Neural progenitor cell (in vitro differentiated cells): ENCODE results near the gene CACNA1D. TPM values are rescaled to one million over a fixed set of nuclear protein-coding genes. Genes with fewer than 3 reads are reported as not detected.
"Not testable (repeated sequence)": the region's sequence is repeated elsewhere in the genome, so short reads cannot be mapped to it uniquely, and the experiment has no call there.

Source experiments
- DNase-seq: peaks from one replicate; pipeline ENCODE4 v3.0.0-alpha.2; 2016; ENCODE audit warnings: low spot score
- H2AFZ ChIP-seq: fragments of 200-600 bp; sonication (generic); replicated peaks from 2 replicates; pipeline ENCODE4 v1.6.1; 2016; ENCODE audit warnings: antibody characterized with exemption
- H3F3A ChIP-seq: fragments of 200-600 bp; sonication (generic); 2 replicates; pipeline ENCODE4 v1.6.1; 2016; ENCODE audit warnings: antibody characterized with exemption, low read depth
- H3K27ac ChIP-seq: fragments of 200-600 bp; sonication (generic); 2 replicates; pipeline ENCODE4 v1.5.1; 2016; ENCODE audit warnings: mild to moderate bottlenecking
- H3K27me3 ChIP-seq: fragments of 200-600 bp; sonication (generic); 2 replicates; pipeline ENCODE4 v1.6.1; 2016; ENCODE audit warnings: mild to moderate bottlenecking, moderate library complexity
- H3K36me3 ChIP-seq: fragments of 200-600 bp; sonication (generic); 2 replicates; pipeline ENCODE4 v1.5.1; 2016
- H3K4me1 ChIP-seq: fragments of 200-600 bp; sonication (generic); 2 replicates; pipeline ENCODE4 v1.6.1; 2016; ENCODE audit warnings: mixed run types
- H3K4me2 ChIP-seq: fragments of 200-600 bp; sonication (generic); 2 replicates; pipeline ENCODE4 v1.6.1; 2016
- H3K4me3 ChIP-seq: fragments of 200-600 bp; sonication (generic); 2 replicates; pipeline ENCODE4 v1.5.1; 2016
- H3K79me2 ChIP-seq: fragments of 200-600 bp; sonication (generic); 2 replicates; pipeline ENCODE4 v1.6.1; 2016; ENCODE audit warnings: low read depth
- H3K9ac ChIP-seq: fragments of 200-600 bp; sonication (generic); 2 replicates; pipeline ENCODE4 v1.6.1; 2016
- H3K9me3 ChIP-seq: fragments of 200-600 bp; sonication (generic); 2 replicates; pipeline ENCODE4 v1.5.1; 2016; ENCODE audit warnings: low read depth
- H4K20me1 ChIP-seq: fragments of 200-600 bp; sonication (generic); 2 replicates; pipeline ENCODE4 v1.6.1; 2016; ENCODE audit warnings: low read depth
- H3K27ac Mint-ChIP-seq: 3 replicates; pipeline ENCODE4 v1.8.0; 2021; ENCODE audit warnings: mixed read lengths
- H3K27me3 Mint-ChIP-seq: 2 replicates; pipeline ENCODE4 v1.8.0; 2022; ENCODE audit warnings: low read depth, mild to moderate bottlenecking, inconsistent platforms, moderate library complexity, mixed read lengths; ENCODE audit not compliant: insufficient read depth
- H3K36me3 Mint-ChIP-seq: 3 replicates; pipeline ENCODE4 v1.8.0; 2021; ENCODE audit warnings: mixed read lengths
- H3K4me1 Mint-ChIP-seq: 3 replicates; pipeline ENCODE4 v1.8.0; 2021; ENCODE audit warnings: mixed read lengths
- H3K4me3 Mint-ChIP-seq: 3 replicates; pipeline ENCODE4 v1.8.0; 2021; ENCODE audit warnings: mild to moderate bottlenecking, moderate library complexity, mixed read lengths
- H3K9me3 Mint-ChIP-seq: 3 replicates; pipeline ENCODE4 v1.8.0; 2020; ENCODE audit warnings: mixed read lengths
- CTCF ChIP-seq: fragments of 200-600 bp; sonication (generic); IDR thresholded peaks from 2 replicates; pipeline ENCODE4 v1.5.1; 2017; ENCODE audit warnings: antibody characterized with exemption, mild to moderate bottlenecking
- EZH2 ChIP-seq: fragments of 200-600 bp; sonication (generic); IDR thresholded peaks from 2 replicates; pipeline ENCODE4 v1.6.1; 2017; ENCODE audit warnings: antibody characterized with exemption, mild to moderate bottlenecking, moderate library complexity
- EZH2phosphoT487 ChIP-seq: fragments of 200-600 bp; sonication (generic); IDR thresholded peaks from 2 replicates; pipeline ENCODE4 v1.6.1; 2017; ENCODE audit warnings: antibody characterized with exemption
- total RNA-seq: library from RNA; depleted of rRNA; stranded (reverse); fragments of >200 nt; gene quantifications from 2 replicates; pipeline ENCODE4 v1.2.3, GENCODE V29; 2015; ENCODE audit warnings: low replicate concordance

The CACNA1D gene
- total RNA-seq, 1 donor from 2014 or later, result 4.7 TPM

DNA sequence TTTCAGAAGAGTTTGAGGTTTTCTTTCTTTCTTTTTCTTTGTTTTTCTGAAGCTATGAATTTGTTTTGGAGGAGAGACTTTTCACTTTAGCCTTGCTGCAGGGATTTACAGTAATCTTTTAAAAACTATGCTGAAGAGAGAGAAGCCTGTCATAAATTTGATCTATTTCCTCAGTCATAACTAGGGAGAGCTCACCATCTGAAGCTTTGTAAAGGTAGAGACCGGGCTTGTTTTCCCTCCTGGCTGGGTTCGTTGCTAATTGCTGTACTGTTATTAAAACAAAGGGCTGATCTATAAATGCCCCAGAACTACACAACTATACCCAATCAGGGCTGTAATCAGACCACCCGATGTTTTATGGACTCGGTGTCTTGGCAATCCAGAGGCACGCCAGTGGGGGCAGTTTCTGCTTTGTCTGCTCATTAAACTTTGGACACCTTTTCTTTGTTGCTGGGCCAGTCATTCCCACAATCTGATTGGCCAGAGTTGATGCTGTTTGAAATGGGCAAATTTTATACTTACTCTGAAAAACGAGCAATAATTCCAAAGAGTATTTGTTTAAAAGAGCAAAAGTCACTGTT, 164.3 kb downstream of the CACNA1D start:
- H3K36me3 ChIP-seq, result no peaks in the 10 kb centered on the region
- no peaks in the 10 kb centered on the region for H3K9me3 ChIP-seq
- H3K4me3 Mint-ChIP-seq, result no peak overlapping the region
- peaks cover 15% of the 10 kb centered on the region for H3F3A ChIP-seq
- no peaks in the 10 kb centered on the region for H3K79me2 ChIP-seq
- no peak for DNase-seq
- no peaks in the 10 kb centered on the region for H3K36me3 Mint-ChIP-seq
- TF ChIP-seq EZH2 (no peak), EZH2phosphoT487 (no peak), CTCF (no peak)
- no peak overlapping the region for H3K4me3 ChIP-seq
- H3K4me1 ChIP-seq, result peaks cover 23% of the 10 kb centered on the region
- H3K9me3 Mint-ChIP-seq, result peaks cover 18% of the 10 kb centered on the region
- no peak overlapping the region for H3K4me2 ChIP-seq
- no peak overlapping the region for H3K27ac Mint-ChIP-seq
- H3K27ac ChIP-seq, result no peak overlapping the region
- H3K27me3 ChIP-seq, result no peaks in the 10 kb centered on the region
- H4K20me1 ChIP-seq, result no peaks in the 10 kb centered on the region
- no peak overlapping the region for H3K9ac ChIP-seq
- peak overlapping the region; percentile 51 for H2AFZ ChIP-seq
- peaks cover 8% of the 10 kb centered on the region for H3K4me1 Mint-ChIP-seq
- H3K27me3 Mint-ChIP-seq, result no peaks in the 10 kb centered on the region

GRCh38 chr3:53659996-53660395, 165.6 kb downstream of the CACNA1D start:
- no peaks in the 10 kb centered on the region for H3K27me3 ChIP-seq
- peaks cover 18% of the 10 kb centered on the region for H3K9me3 Mint-ChIP-seq
- no peaks in the 10 kb centered on the region for H3K36me3 ChIP-seq
- no peaks in the 10 kb centered on the region for H3K79me2 ChIP-seq
- H3K4me2 ChIP-seq, result peak overlapping the region; percentile 25
- no peak overlapping the region for H3K4me3 ChIP-seq
- no peak overlapping the region for H3K9ac ChIP-seq
- DNase-seq, result peak; percentile 71
- peaks cover 8% of the 10 kb centered on the region for H3K4me1 Mint-ChIP-seq
- H3K27me3 Mint-ChIP-seq, result no peaks in the 10 kb centered on the region
- no peak overlapping the region for H3K27ac ChIP-seq
- H2AFZ ChIP-seq, result peak overlapping the region; percentile 27
- H3K4me3 Mint-ChIP-seq, result no peak overlapping the region
- peaks cover 15% of the 10 kb centered on the region for H3F3A ChIP-seq
- peak overlapping the region; percentile 11 for H3K27ac Mint-ChIP-seq
- TF ChIP-seq EZH2phosphoT487 (no peak), CTCF (no peak)
- H4K20me1 ChIP-seq, result no peaks in the 10 kb centered on the region
- no peaks in the 10 kb centered on the region for H3K36me3 Mint-ChIP-seq
- peaks cover 23% of the 10 kb centered on the region for H3K4me1 ChIP-seq
- H3K9me3 ChIP-seq, result no peaks in the 10 kb centered on the region

- H3K79me2 ChIP-seq, result no peaks in the 10 kb centered on the region
- DNase-seq, result no peak
- Mint-ChIP-seq H3K27ac (no peak overlapping the region), H3K4me1 (peaks cover 8% of the 10 kb centered on the region), H3K36me3 (no peaks in the 10 kb centered on the region), H3K4me3 (no peak overlapping the region), H3K27me3 (no peaks in the 10 kb centered on the region), H3K9me3 (peaks cover 18% of the 10 kb centered on the region)
- no peak overlapping the region for H2AFZ ChIP-seq
- H3K4me3 ChIP-seq, result no peak overlapping the region
- no peaks in the 10 kb centered on the region for H3K9me3 ChIP-seq
- no peak overlapping the region for H3K4me2 ChIP-seq
- peaks cover 23% of the 10 kb centered on the region for H3K4me1 ChIP-seq
- no peak for TF ChIP-seq EZH2
- no peak for TF ChIP-seq CTCF
- TF ChIP-seq EZH2phosphoT487, result no peak
- H3K27ac ChIP-seq, result no peak overlapping the region
- H4K20me1 ChIP-seq, result no peaks in the 10 kb centered on the region
- H3K27me3 ChIP-seq, result no peaks in the 10 kb centered on the region
- H3K36me3 ChIP-seq, result no peaks in the 10 kb centered on the region
- H3F3A ChIP-seq, result peaks cover 15% of the 10 kb centered on the region
- no peak overlapping the region for H3K9ac ChIP-seq
Observed at GRCh38 chr3:53661480-53661879, 167.1 kb downstream of the CACNA1D start.

DNA sequence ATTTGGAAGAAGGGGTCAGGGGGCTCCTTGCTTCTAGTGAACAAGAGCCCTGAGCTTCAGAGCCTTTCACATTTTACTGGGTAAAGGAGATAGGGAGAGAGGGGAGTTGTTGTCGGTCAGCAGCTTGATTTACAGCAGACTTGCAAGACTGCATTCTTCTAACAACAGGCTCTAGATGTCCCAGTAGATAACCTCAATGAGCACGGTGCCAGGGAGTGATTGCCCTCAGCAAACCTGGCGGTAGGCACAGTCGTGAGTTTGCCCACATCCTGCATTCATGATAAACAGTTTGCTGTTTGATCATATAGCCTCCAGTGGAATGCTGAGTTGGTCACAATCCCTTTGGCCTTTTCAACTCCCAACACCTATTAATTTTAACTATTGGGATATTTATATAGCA, 170.4 kb downstream of the CACNA1D start:
- not testable (repeated sequence) for H3K9ac ChIP-seq, H3K27me3 Mint-ChIP-seq, H4K20me1 ChIP-seq, H3K4me3 ChIP-seq, H3K36me3 ChIP-seq, H3F3A ChIP-seq, H3K36me3 Mint-ChIP-seq, H3K9me3 ChIP-seq, H3K4me3 Mint-ChIP-seq, H2AFZ ChIP-seq, H3K27ac ChIP-seq, H3K4me1 Mint-ChIP-seq, H3K27ac Mint-ChIP-seq, H3K79me2 ChIP-seq, H3K27me3 ChIP-seq, DNase-seq, H3K4me1 ChIP-seq, H3K4me2 ChIP-seq
- H3K9me3 Mint-ChIP-seq, result peaks cover 16% of the 10 kb centered on the region
